Measurements from ENCODE around the gene CACNG6. TPM values are rescaled to one million over a fixed set of nuclear protein-coding genes. Genes with fewer than 3 reads are reported as not detected.

The CACNG6 gene
- total RNA-seq, 1 experiment from 2014 or later, result not detected

- no peaks in the 10 kb centered on the region for H3K4me1 ChIP-seq (ENCODE audit: insufficient read depth, low read length, poor library complexity, severe bottlenecking)
- no TSS peak for BruUV-seq (replicated peaks)
- POLR2A ChIA-PET (ENCODE audit: low non-redundant PET), result no interaction called here
- H3K27ac ChIP-seq (ENCODE audit: low read depth, low read length, poor library complexity, severe bottlenecking), result no peak overlapping the region
- intact Hi-C loops (cut with micrococcal nuclease; ENCODE audit: unreplicated experiment), result no loop called here
- H3K36me3 ChIP-seq (ENCODE audit: insufficient read depth, low read length, poor library complexity, severe bottlenecking), result no peaks in the 10 kb centered on the region
- peaks cover 9% of the 10 kb centered on the region for H3K27me3 ChIP-seq (replicated peaks; ENCODE audit: insufficient read depth, low read depth, low read length, poor library complexity)
- DNase-seq (ENCODE audit: low spot score), result no peak
- no peak for TF ChIP-seq EZH2 (IDR thresholded peaks at IDR 0.05; ENCODE audit: borderline replicate concordance, low read depth, low read length, poor library complexity, severe bottlenecking)
- TF ChIP-seq, protein P1, sequence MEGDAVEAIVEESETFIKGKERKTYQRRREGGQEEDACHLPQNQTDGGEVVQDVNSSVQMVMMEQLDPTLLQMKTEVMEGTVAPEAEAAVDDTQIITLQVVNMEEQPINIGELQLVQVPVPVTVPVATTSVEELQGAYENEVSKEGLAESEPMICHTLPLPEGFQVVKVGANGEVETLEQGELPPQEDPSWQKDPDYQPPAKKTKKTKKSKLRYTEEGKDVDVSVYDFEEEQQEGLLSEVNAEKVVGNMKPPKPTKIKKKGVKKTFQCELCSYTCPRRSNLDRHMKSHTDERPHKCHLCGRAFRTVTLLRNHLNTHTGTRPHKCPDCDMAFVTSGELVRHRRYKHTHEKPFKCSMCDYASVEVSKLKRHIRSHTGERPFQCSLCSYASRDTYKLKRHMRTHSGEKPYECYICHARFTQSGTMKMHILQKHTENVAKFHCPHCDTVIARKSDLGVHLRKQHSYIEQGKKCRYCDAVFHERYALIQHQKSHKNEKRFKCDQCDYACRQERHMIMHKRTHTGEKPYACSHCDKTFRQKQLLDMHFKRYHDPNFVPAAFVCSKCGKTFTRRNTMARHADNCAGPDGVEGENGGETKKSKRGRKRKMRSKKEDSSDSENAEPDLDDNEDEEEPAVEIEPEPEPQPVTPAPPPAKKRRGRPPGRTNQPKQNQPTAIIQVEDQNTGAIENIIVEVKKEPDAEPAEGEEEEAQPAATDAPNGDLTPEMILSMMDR (conservative IDR thresholded peaks at IDR 0.05; ENCODE audit: low read depth, low read length), result no peak
- H3K4me3 ChIP-seq (ENCODE audit: low read depth, low read length, poor library complexity, severe bottlenecking), result no peak overlapping the region
- H3K9me3 ChIP-seq (ENCODE audit: low read depth, low read length, poor library complexity, severe bottlenecking), result no peaks in the 10 kb centered on the region
- CTCF ChIA-PET, result no interaction called here
Measured at GRCh38 chr19:53944933-53945332, 46.5 kb upstream of the CACNG6 start.

DNA sequence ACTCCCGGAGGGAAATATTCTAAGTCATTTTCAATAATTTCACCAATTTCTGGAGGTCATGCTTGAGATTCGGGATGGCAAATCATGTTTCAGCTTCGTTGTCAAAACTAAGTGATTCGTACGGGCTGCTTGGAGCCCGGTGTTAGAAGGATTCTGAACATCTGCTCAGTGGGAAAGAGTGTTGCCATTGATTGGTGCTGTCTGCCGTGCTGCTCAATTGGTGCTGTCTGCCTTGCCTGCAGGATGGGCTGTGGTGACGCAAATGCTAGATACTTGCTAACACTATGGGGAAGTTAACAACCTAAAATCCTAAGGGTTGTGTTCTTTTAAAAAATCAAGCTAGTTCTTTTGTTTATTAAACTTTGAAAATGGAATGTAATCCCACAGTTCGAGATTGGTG is 46.0 kb upstream of the CACNG6 start:
- no peak for DNase-seq (ENCODE audit: low spot score)
- H3K36me3 ChIP-seq (ENCODE audit: insufficient read depth, low read length, poor library complexity, severe bottlenecking), result no peaks in the 10 kb centered on the region
- no peak overlapping the region for H3K27ac ChIP-seq (ENCODE audit: low read depth, low read length, poor library complexity, severe bottlenecking)
- ChIA-PET CTCF (no interaction called here), POLR2A (ENCODE audit: low non-redundant PET) (no interaction called here)
- intact Hi-C loops (cut with micrococcal nuclease; ENCODE audit: unreplicated experiment), result no loop called here
- H3K4me1 ChIP-seq (ENCODE audit: insufficient read depth, low read length, poor library complexity, severe bottlenecking), result no peaks in the 10 kb centered on the region
- no peak overlapping the region for H3K4me3 ChIP-seq (ENCODE audit: low read depth, low read length, poor library complexity, severe bottlenecking)
- TF ChIP-seq, protein P1 (conservative IDR thresholded peaks at IDR 0.05; ENCODE audit: low read depth, low read length), result no peak
- TF ChIP-seq EZH2 (IDR thresholded peaks at IDR 0.05; ENCODE audit: borderline replicate concordance, low read depth, low read length, poor library complexity, severe bottlenecking), result no peak
- no peaks in the 10 kb centered on the region for H3K9me3 ChIP-seq (ENCODE audit: low read depth, low read length, poor library complexity, severe bottlenecking)
- peaks cover 9% of the 10 kb centered on the region for H3K27me3 ChIP-seq (replicated peaks; ENCODE audit: insufficient read depth, low read depth, low read length, poor library complexity)
- BruUV-seq (replicated peaks), result no TSS peak

- Histone ChIP-seq H3K36me3 (ENCODE audit: insufficient read depth, low read length, poor library complexity, severe bottlenecking) (no peaks in the 10 kb centered on the region), H3K27me3 (replicated peaks; ENCODE audit: insufficient read depth, low read depth, low read length, poor library complexity) (peaks cover 9% of the 10 kb centered on the region), H3K4me1 (ENCODE audit: insufficient read depth, low read length, poor library complexity, severe bottlenecking) (no peaks in the 10 kb centered on the region), H3K27ac (ENCODE audit: low read depth, low read length, poor library complexity, severe bottlenecking) (no peak overlapping the region), H3K4me3 (ENCODE audit: low read depth, low read length, poor library complexity, severe bottlenecking) (no peak overlapping the region), H3K9me3 (ENCODE audit: low read depth, low read length, poor library complexity, severe bottlenecking) (no peaks in the 10 kb centered on the region)
- BruUV-seq (replicated peaks), result no TSS peak
- TF ChIP-seq, protein P1 (conservative IDR thresholded peaks at IDR 0.05; ENCODE audit: low read depth, low read length), result no peak
- no peak for TF ChIP-seq EZH2 (IDR thresholded peaks at IDR 0.05; ENCODE audit: borderline replicate concordance, low read depth, low read length, poor library complexity, severe bottlenecking)
- no peak for DNase-seq (ENCODE audit: low spot score)
- POLR2A ChIA-PET (ENCODE audit: low non-redundant PET), result no interaction called here
- intact Hi-C loops (cut with micrococcal nuclease; ENCODE audit: unreplicated experiment), result no loop called here
- CTCF ChIA-PET, result no interaction called here
Measured at GRCh38 chr19:53945998-53946397, 45.4 kb upstream of the CACNG6 start.
